Hepatocyte (in vitro differentiated cells): Measurements from ENCODE around the gene TBC1D21. TPM values are rescaled to one million over a fixed set of nuclear protein-coding genes. Genes with fewer than 3 reads are reported as not detected.
A peak's percentile ranks its signal among the peaks of the same experiment; 100 is the strongest.

Source experiments
- DNase-seq: peaks from one replicate; pipeline ENCODE4 v3.0.0-alpha.2; 2016; ENCODE audit warnings: low spot score
- H2AFZ ChIP-seq: fragments of 200-600 bp; sonication (generic); 2 replicates; pipeline ENCODE4 v1.6.0; 2016; ENCODE audit warnings: antibody characterized with exemption, mild to moderate bottlenecking
- H3K27ac ChIP-seq: fragments of 200-600 bp; sonication (generic); 2 replicates; pipeline ENCODE4 v1.5.1; 2016; ENCODE audit warnings: mild to moderate bottlenecking
- H3K27me3 ChIP-seq: fragments of 200-600 bp; sonication (generic); 2 replicates; pipeline ENCODE4 v1.6.1; 2016
- H3K36me3 ChIP-seq: fragments of 200-600 bp; sonication (generic); replicated peaks from 2 replicates; pipeline ENCODE4 v1.5.1; 2016; ENCODE audit warnings: low read depth; ENCODE audit not compliant: insufficient read depth
- H3K4me1 ChIP-seq: fragments of 200-600 bp; sonication (generic); 2 replicates; pipeline ENCODE4 v1.5.1; 2016; ENCODE audit warnings: mild to moderate bottlenecking, moderate library complexity; ENCODE audit not compliant: insufficient read depth
- H3K4me2 ChIP-seq: fragments of 200-600 bp; sonication (generic); 2 replicates; pipeline ENCODE4 v1.6.0; 2016
- H3K4me3 ChIP-seq: fragments of 200-600 bp; sonication (generic); 2 replicates; pipeline ENCODE4 v1.5.1; 2016; ENCODE audit warnings: mild to moderate bottlenecking
- H3K79me2 ChIP-seq: fragments of 200-600 bp; sonication (generic); 2 replicates; pipeline ENCODE4 v1.6.0; 2017; ENCODE audit warnings: mild to moderate bottlenecking
- H3K9me2 ChIP-seq: fragments of 200-600 bp; sonication (generic); replicated peaks from 2 replicates; pipeline ENCODE4 v1.6.0; 2017; ENCODE audit warnings: mild to moderate bottlenecking; ENCODE audit not compliant: insufficient read depth
- H3K9me3 ChIP-seq: fragments of 200-600 bp; sonication (generic); 2 replicates; pipeline ENCODE4 v1.5.1; 2016; ENCODE audit warnings: low read depth, mild to moderate bottlenecking
- H4K20me1 ChIP-seq: fragments of 200-600 bp; sonication (generic); 2 replicates; pipeline ENCODE4 v1.6.0; 2016; ENCODE audit warnings: mild to moderate bottlenecking; ENCODE audit not compliant: insufficient read depth, poor library complexity, severe bottlenecking
- EZH2 ChIP-seq: fragments of 200-600 bp; sonication (generic); IDR thresholded peaks from 2 replicates; pipeline ENCODE4 v1.6.1; 2016; ENCODE audit warnings: antibody characterized with exemption, mild to moderate bottlenecking, borderline replicate concordance
- EZH2phosphoT487 ChIP-seq: fragments of 200-600 bp; sonication (generic); IDR thresholded peaks from one replicate; pipeline ENCODE4 v1.6.1; 2018; ENCODE audit warnings: antibody characterized with exemption, mild to moderate bottlenecking, low read depth, moderate library complexity; ENCODE audit not compliant: unreplicated experiment, severe bottlenecking
- WGBS: methylation state at CpG from one replicate; pipeline ENCODE4 v1.1.6; 2016; ENCODE audit warnings: low lambda C conversion rate; ENCODE audit errors: missing lambda C conversion rate; 5-methylcytosine and 5-hydroxymethylcytosine counted together
- polyA plus RNA-seq: library from polyadenylated mRNA; unstranded; fragments of >200 nt; fragmentation: Nextera tagmentation; extraction: Ambion mirVana; gene quantifications from 2 replicates; pipeline ENCODE4 v1.2.1, GENCODE V29; 2016
- total RNA-seq: library from RNA; depleted of rRNA; stranded (reverse); fragments of >200 nt; gene quantifications from 2 replicates; pipeline ENCODE4 v1.2.3, GENCODE V29; 2014
- TF ChIP-seq, protein P1 (sequence below): fragments of 200-600 bp; sonication (generic); IDR thresholded peaks from 2 replicates; pipeline ENCODE4 v1.5.1; 2016; ENCODE audit warnings: antibody characterized with exemption, mild to moderate bottlenecking; ENCODE audit not compliant: poor library complexity

Gene TBC1D21
- total and polyA plus RNA-seq, 2 experiments from 2014 or later: not detected

DNA sequence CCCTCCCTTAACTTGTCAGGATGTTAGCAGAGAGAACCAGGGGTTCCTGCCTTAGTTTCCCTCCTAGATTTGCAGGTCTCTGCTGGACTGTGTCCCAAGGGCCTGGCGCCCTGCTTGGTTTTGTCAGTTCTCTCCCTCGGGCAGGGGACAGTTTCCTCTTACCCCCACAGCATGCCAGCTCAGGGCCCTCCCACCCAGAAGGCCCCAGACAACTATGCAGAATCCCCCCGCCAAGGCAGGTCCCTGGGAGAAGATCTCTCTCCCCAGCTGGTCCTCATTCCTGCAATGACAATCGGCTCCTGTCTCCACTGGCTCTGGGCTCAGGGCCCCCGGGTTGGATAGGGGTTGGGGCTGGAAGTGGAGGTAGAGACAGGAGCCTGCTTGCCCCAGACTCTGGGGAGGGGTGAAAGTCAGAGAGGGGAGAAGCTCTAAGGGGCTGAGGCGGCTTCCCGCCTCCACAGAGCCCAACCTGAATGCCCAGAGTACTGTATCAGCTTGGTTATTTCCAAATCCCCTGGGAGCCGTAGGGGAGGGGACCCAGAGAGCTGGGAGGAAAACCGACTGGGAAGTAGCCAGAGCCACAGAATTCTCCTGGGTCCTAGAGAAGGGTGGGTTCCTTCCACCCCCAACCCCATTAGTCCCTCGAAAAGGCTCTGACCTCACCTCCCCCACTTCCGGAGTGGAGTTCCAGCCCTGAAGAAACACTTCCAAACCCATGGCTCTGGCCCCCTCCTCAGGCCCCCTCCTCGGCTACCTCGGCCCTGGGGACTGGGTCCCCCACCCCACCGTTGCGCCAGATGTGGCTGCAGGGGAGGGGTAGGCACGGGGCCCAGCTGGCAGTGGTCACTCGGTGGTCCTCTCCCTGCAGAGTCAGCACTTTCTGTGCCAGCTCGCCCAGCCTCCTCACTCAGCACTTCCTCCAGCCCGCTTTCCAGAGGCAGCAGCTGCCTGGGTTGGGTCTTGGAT lies 49.1 kb downstream of the TBC1D21 start:
- Histone ChIP-seq H3K36me3 (no peaks in the 10 kb centered on the region), H4K20me1 (no peaks in the 10 kb centered on the region), H3K27ac (peak overlapping the region; percentile 88), H3K4me1 (peaks cover 46% of the 10 kb centered on the region), H2AFZ (peak overlapping the region; percentile 19), H3K9me2 (no peaks in the 10 kb centered on the region), H3K4me3 (no peak overlapping the region), H3K27me3 (no peaks in the 10 kb centered on the region), H3K4me2 (peak overlapping the region; percentile 69), H3K79me2 (no peaks in the 10 kb centered on the region), H3K9me3 (no peaks in the 10 kb centered on the region)
- WGBS: 40% methylated on average over 18 of the region's 19 CpGs
- DNase-seq: peak; percentile 75
- no peak for TF ChIP-seq EZH2
- TF ChIP-seq, protein P1, sequence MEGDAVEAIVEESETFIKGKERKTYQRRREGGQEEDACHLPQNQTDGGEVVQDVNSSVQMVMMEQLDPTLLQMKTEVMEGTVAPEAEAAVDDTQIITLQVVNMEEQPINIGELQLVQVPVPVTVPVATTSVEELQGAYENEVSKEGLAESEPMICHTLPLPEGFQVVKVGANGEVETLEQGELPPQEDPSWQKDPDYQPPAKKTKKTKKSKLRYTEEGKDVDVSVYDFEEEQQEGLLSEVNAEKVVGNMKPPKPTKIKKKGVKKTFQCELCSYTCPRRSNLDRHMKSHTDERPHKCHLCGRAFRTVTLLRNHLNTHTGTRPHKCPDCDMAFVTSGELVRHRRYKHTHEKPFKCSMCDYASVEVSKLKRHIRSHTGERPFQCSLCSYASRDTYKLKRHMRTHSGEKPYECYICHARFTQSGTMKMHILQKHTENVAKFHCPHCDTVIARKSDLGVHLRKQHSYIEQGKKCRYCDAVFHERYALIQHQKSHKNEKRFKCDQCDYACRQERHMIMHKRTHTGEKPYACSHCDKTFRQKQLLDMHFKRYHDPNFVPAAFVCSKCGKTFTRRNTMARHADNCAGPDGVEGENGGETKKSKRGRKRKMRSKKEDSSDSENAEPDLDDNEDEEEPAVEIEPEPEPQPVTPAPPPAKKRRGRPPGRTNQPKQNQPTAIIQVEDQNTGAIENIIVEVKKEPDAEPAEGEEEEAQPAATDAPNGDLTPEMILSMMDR: no peak
- no peak for TF ChIP-seq EZH2phosphoT487

DNA sequence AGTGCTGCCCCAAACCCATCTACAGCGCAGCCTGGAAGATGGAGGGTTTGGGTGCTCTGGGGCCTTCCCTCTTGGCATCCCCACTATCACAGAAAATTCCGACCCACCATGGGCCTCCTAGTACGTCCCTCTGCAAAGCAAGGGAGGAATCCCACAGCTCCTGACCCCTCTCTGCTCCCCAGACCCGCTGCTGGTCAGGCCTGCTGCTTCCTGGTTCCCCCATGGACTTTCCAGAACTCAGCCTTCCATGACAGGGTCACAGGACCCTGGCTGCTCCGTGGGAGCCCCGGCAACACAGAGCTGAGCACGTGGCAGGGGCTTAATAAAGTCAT lies 49.8 kb downstream of the TBC1D21 start:
- Histone ChIP-seq H3K4me3 (no peak overlapping the region), H3K9me2 (no peaks in the 10 kb centered on the region), H3K79me2 (peaks cover 3% of the 10 kb centered on the region), H3K4me1 (peaks cover 50% of the 10 kb centered on the region), H3K9me3 (no peaks in the 10 kb centered on the region), H4K20me1 (no peaks in the 10 kb centered on the region), H3K27ac (peak overlapping the region; percentile 88), H3K36me3 (no peaks in the 10 kb centered on the region), H2AFZ (no peak overlapping the region), H3K27me3 (no peaks in the 10 kb centered on the region), H3K4me2 (peak overlapping the region; percentile 69)
- 47% methylated on average over 7 of the region's 7 CpGs for WGBS
- TF ChIP-seq EZH2 (no peak), EZH2phosphoT487 (no peak)
- TF ChIP-seq, protein P1: no peak
- no peak for DNase-seq

DNA sequence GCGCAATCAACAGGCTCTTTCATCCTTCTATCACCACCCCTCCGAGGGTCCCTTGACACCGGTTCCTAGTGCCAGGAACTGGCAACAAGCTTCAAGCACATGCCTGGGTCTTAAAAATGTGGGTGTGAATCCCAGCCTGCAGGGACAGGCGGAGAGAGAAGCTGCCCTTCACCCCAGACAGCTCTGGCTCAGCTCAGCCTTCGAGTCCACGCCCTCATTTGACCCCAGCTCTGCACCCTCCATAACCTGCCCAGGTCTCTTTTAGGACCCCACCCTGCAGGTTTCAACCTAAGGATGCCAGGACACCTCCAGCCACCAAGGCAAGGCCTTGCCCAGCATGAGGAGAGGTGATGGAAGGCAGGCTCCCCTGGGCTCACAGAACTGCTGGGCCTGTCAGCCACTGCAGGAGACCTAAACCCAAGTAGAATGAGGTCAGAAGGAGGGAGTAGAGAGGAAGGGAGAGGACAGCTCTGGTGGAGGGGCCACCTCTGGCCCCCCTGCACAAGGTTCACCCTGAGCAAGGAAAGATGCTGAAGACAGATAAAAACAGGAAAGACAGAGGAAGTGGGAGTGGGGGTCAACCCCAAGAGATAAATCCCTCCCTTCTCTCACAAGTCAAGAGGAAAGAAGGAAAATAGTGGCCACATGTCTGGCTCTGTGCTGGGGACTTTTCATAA lies 50.3 kb downstream of the TBC1D21 start:
- H3K9me3 ChIP-seq: no peaks in the 10 kb centered on the region
- no peaks in the 10 kb centered on the region for H3K36me3 ChIP-seq
- DNase-seq: no peak
- no peaks in the 10 kb centered on the region for H3K27me3 ChIP-seq
- 59% methylated on average over 6 of the region's 6 CpGs for WGBS
- peaks cover 8% of the 10 kb centered on the region for H3K79me2 ChIP-seq
- H3K9me2 ChIP-seq: no peaks in the 10 kb centered on the region
- H3K4me1 ChIP-seq: peaks cover 54% of the 10 kb centered on the region
- TF ChIP-seq EZH2 (no peak), EZH2phosphoT487 (no peak)
- TF ChIP-seq, protein P1: no peak
- peak overlapping the region; percentile 88 for H3K27ac ChIP-seq
- peak overlapping the region; percentile 69 for H3K4me2 ChIP-seq
- no peak overlapping the region for H3K4me3 ChIP-seq
- H2AFZ ChIP-seq: no peak overlapping the region
- H4K20me1 ChIP-seq: no peaks in the 10 kb centered on the region
